HepG2 (cell line): Measurements from ENCODE around the gene GRIFIN. TPM values are rescaled to one million over a fixed set of nuclear protein-coding genes. Genes with fewer than 3 reads are reported as not detected.

Experiments
- ATAD3A ChIP-seq: sonication (generic); formaldehyde crosslinking; IDR thresholded peaks from 2 replicates; pipeline ENCODE4 v1.4.0; 2020; ENCODE audit warnings: missing genetic modification reagents
- ATF6 ChIP-seq: sonication (generic); formaldehyde crosslinking; conservative IDR thresholded peaks from 2 replicates; pipeline ENCODE4 v1.4.0; 2020; ENCODE audit warnings: missing genetic modification reagents
- KLF15 ChIP-seq: sonication (generic); formaldehyde crosslinking; IDR thresholded peaks from 2 replicates; pipeline ENCODE4 v1.8.1; 2023; ENCODE audit warnings: borderline replicate concordance, mild to moderate bottlenecking, inconsistent platforms, missing genetic modification reagents, mixed read lengths
- NR1H2 ChIP-seq: sonication (generic); formaldehyde crosslinking; IDR thresholded peaks from 2 replicates; pipeline ENCODE4 v1.8.1; 2022; ENCODE audit warnings: low read depth, missing genetic modification reagents, borderline replicate concordance
- PAX8 ChIP-seq: sonication (generic); formaldehyde crosslinking; IDR thresholded peaks from 2 replicates; pipeline ENCODE4 v1.8.0; 2022; ENCODE audit warnings: mild to moderate bottlenecking, missing genetic modification reagents, borderline replicate concordance
- PHF5A ChIP-seq: IDR thresholded peaks from one replicate; pipeline ENCODE4 v1.6.1; 2018; ENCODE audit warnings: low read depth, missing genetic modification reagents; ENCODE audit not compliant: unreplicated experiment
- SOX13 ChIP-seq, 3 experiments: fragments of 450-650 bp in 1 of 3; sonication (generic) in 1 of 3; formaldehyde crosslinking in 1 of 3; IDR thresholded peaks in 2 of 3; conservative IDR thresholded peaks in 1 of 3; 2 replicates each; pipeline versions ENCODE4 v1.5.0 to v1.6.1; 2016 to 2020; ENCODE audit warnings: antibody characterized with exemption in 1 of 3, mild to moderate bottlenecking in 1 of 3, missing compliant biosample characterization in 1 of 3, missing genetic modification reagents in 1 of 3, moderate library complexity in 1 of 3
- TAF15 ChIP-seq: fragments of 200-400 bp; formaldehyde crosslinking; IDR thresholded peaks from one replicate; pipeline ENCODE4 v1.6.1; 2018; ENCODE audit warnings: mild to moderate bottlenecking, low read depth, low read length; ENCODE audit not compliant: poor library complexity, severe bottlenecking
- TBX3 ChIP-seq: fragments of 450-650 bp; IDR thresholded peaks from 2 replicates; pipeline ENCODE4 v1.6.1; 2017; ENCODE audit warnings: antibody characterized with exemption, mild to moderate bottlenecking, inconsistent platforms, borderline replicate concordance
- TOPORS ChIP-seq: sonication (generic); formaldehyde crosslinking; IDR thresholded peaks from 2 replicates; pipeline ENCODE4 v1.8.0; 2023; ENCODE audit warnings: mild to moderate bottlenecking, missing genetic modification reagents
- ZBTB42 ChIP-seq: sonication (generic); formaldehyde crosslinking; IDR thresholded peaks from 2 replicates; pipeline ENCODE4 v1.5.0; 2020; ENCODE audit warnings: mild to moderate bottlenecking, missing genetic modification reagents
- ZFP91 ChIP-seq: sonication (generic); formaldehyde crosslinking; IDR thresholded peaks from 2 replicates; pipeline ENCODE4 v1.9.0; 2022; ENCODE audit warnings: missing genetic modification reagents, mild to moderate bottlenecking, borderline replicate concordance
- ZKSCAN5 ChIP-seq: sonication (generic); formaldehyde crosslinking; IDR thresholded peaks from 2 replicates; pipeline ENCODE4 v1.5.1; 2020; ENCODE audit warnings: mild to moderate bottlenecking, missing genetic modification reagents
- ZNF205 ChIP-seq: IDR thresholded peaks from 2 replicates; pipeline ENCODE4 v1.6.1; 2018; ENCODE audit warnings: missing biosample characterization, missing genetic modification reagents
- ZNF441 ChIP-seq: sonication (generic); formaldehyde crosslinking; IDR thresholded peaks from 2 replicates; pipeline ENCODE4 v1.7.0; 2021; ENCODE audit warnings: missing genetic modification reagents, borderline replicate concordance
- ZNF552 ChIP-seq: sonication (generic); formaldehyde crosslinking; IDR thresholded peaks from 2 replicates; pipeline ENCODE4 v1.9.0; 2022; ENCODE audit warnings: missing genetic modification reagents, mild to moderate bottlenecking, borderline replicate concordance
- ZNF615 ChIP-seq: sonication (generic); formaldehyde crosslinking; IDR thresholded peaks from 2 replicates; pipeline ENCODE4 v1.5.0; 2020; ENCODE audit warnings: mild to moderate bottlenecking, missing genetic modification reagents, borderline replicate concordance
- ZNF775 ChIP-seq: sonication (generic); formaldehyde crosslinking; IDR thresholded peaks from 2 replicates; pipeline ENCODE4 v1.4.0; 2020; ENCODE audit warnings: missing genetic modification reagents, mild to moderate bottlenecking, moderate library complexity, borderline replicate concordance
- ZNF879 ChIP-seq: sonication (generic); formaldehyde crosslinking; IDR thresholded peaks from 2 replicates; pipeline ENCODE4 v1.8.1; 2023; ENCODE audit warnings: missing genetic modification reagents
- ZSCAN25 ChIP-seq: sonication (generic); formaldehyde crosslinking; IDR thresholded peaks from 2 replicates; pipeline ENCODE4 v1.8.0; 2022; ENCODE audit warnings: mild to moderate bottlenecking, missing genetic modification reagents
- ZSCAN31 ChIP-seq: sonication (generic); formaldehyde crosslinking; IDR thresholded peaks from 2 replicates; pipeline ENCODE4 v1.5.0; 2020; ENCODE audit warnings: low read depth, mild to moderate bottlenecking, missing genetic modification reagents
- ZZZ3 ChIP-seq: sonication (generic); formaldehyde crosslinking; IDR thresholded peaks from 2 replicates; pipeline ENCODE4 v1.4.0; 2020; ENCODE audit warnings: missing genetic modification reagents, mild to moderate bottlenecking, borderline replicate concordance
- polyA plus RNA-seq, 8 experiments: library from polyadenylated mRNA; depleted of rRNA in 3 of 8; stranded (reverse) in 7 of 8; unstranded in 1 of 8; fragments of >200 nt; fragmentation: Illumina TruSeq in 4 of 8; extraction: Trizol in 4 of 8; gene quantifications; 2 replicates each; pipeline versions ENCODE4 v1.2.1 to v1.2.3, GENCODE V29; 2011 to 2016; ENCODE audit warnings: low read depth in 4 of 8, missing spikeins in 1 of 8, mixed read lengths in 1 of 8; ENCODE audit not compliant: insufficient read depth in 1 of 8
- total RNA-seq, 5 experiments: library from RNA; depleted of rRNA; stranded (reverse); fragments of >200 nt; fragmentation: Illumina TruSeq; extraction: Trizol; gene quantifications; 2 replicates each; pipeline ENCODE4 v1.2.3, GENCODE V29; 2016; ENCODE audit warnings: low read depth in 1 of 5
- TF ChIP-seq, protein P1 (sequence below): sonication (generic); formaldehyde crosslinking; IDR thresholded peaks from 2 replicates; pipeline ENCODE4 v1.5.1; 2020; ENCODE audit warnings: mild to moderate bottlenecking, missing genetic modification reagents, moderate library complexity
- TF ChIP-seq, protein P2 (sequence below): IDR thresholded peaks from 2 replicates; pipeline ENCODE4 v1.6.1; 2016; ENCODE audit warnings: mild to moderate bottlenecking

Gene GRIFIN
- total and polyA plus RNA-seq, 2 of the 13 experiments (the other 11 are each of a cell fraction or from before 2014, with no cell fraction given): not detected

DNA sequence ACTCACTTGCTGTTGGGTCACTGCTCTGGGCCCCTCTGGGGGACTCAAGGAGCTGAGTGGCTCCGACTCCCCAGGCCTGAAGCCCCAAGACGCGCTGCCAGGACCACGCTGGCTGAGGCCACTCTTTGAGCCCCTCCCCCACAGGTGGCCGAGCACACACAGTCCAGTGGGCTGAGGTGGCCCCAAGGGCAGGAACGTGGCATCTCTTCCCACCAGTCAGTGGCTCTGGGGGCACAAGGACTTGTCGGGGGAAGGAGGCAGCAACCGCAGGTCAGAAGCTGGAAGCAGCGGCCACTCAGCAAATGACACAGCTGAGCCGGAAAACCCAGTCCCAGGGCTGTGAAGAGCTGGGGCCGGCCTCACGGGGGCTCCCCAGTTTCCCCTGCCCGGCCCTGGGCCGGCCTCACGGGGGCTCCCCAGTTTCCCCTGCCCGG lies 24.1 kb downstream of the GRIFIN start (continued):
- TF ChIP-seq, protein P1, sequence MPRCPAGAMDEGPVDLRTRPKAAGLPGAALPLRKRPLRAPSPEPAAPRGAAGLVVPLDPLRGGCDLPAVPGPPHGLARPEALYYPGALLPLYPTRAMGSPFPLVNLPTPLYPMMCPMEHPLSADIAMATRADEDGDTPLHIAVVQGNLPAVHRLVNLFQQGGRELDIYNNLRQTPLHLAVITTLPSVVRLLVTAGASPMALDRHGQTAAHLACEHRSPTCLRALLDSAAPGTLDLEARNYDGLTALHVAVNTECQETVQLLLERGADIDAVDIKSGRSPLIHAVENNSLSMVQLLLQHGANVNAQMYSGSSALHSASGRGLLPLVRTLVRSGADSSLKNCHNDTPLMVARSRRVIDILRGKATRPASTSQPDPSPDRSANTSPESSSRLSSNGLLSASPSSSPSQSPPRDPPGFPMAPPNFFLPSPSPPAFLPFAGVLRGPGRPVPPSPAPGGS (CRISPR knock-in tag): peak; percentile 19; the same call in 1 of the 2 replicates
- TF ChIP-seq ATF6 (CRISPR knock-in tag): no peak
- peak; percentile 56 for TF ChIP-seq ZFP91 (CRISPR knock-in tag)
- no peak for TF ChIP-seq ZNF205 (CRISPR knock-in tag)
- no peak for TF ChIP-seq ZBTB42 (CRISPR knock-in tag)
- TF ChIP-seq TOPORS: no peak
- TF ChIP-seq ZNF552: no peak
- TF ChIP-seq PAX8 (CRISPR knock-in tag): no peak
- no peak for TF ChIP-seq ATAD3A
- no peak for TF ChIP-seq ZNF879
- TF ChIP-seq ZSCAN31 (CRISPR knock-in tag): no peak; the same call in 1 of the 2 replicates
- TF ChIP-seq, protein P2, sequence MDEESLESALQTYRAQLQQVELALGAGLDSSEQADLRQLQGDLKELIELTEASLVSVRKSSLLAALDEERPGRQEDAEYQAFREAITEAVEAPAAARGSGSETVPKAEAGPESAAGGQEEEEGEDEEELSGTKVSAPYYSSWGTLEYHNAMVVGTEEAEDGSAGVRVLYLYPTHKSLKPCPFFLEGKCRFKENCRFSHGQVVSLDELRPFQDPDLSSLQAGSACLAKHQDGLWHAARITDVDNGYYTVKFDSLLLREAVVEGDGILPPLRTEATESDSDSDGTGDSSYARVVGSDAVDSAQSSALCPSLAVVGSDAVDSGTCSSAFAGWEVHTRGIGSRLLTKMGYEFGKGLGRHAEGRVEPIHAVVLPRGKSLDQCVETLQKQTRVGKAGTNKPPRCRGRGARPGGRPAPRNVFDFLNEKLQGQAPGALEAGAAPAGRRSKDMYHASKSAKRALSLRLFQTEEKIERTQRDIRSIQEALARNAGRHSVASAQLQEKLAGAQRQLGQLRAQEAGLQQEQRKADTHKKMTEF (CRISPR knock-in tag): no peak
- no peak for TF ChIP-seq ZNF441 (CRISPR knock-in tag)
- TF ChIP-seq TAF15: no peak
- no peak for TF ChIP-seq ZNF615
- TF ChIP-seq ZKSCAN5 (CRISPR knock-in tag): 0 out of 2 replicates have a peak, but pooled peaks have one; percentile 16
- 0 out of 2 replicates have a peak, but pooled peaks have one; percentile 9 for TF ChIP-seq ZZZ3 (CRISPR knock-in tag)
- no peak for TF ChIP-seq PHF5A (CRISPR knock-in tag)
- TF ChIP-seq TBX3: no peak
- no peak for TF ChIP-seq ZNF775 (CRISPR knock-in tag)
- TF ChIP-seq ZSCAN25: peak; percentile 77
- no peak for TF ChIP-seq NR1H2
- TF ChIP-seq KLF15 (CRISPR knock-in tag): no peak
- no peak for TF ChIP-seq SOX13 (IDR thresholded peaks at IDR 0.05)
- TF ChIP-seq SOX13 (CRISPR knock-in tag; conservative IDR thresholded peaks at IDR 0.05 in 1 of 2, IDR thresholded peaks at IDR 0.05 in 1 of 2): no peak
